ENCODE measurements around the gene MARCHF2. TPM values are rescaled to one million over a fixed set of nuclear protein-coding genes. Genes with fewer than 3 reads are reported as not detected.

The MARCHF2 gene
- total RNA-seq, result 43.7 and 89.2 TPM in 2 replicates

GRCh38 chr19:8412783-8413628 is at the start of gene MARCHF2:
TSS of gene MARCHF2 (plus strand) at chr19:8413305. CDS start at chr19:8421841, 8,536 bp downstream.

DNA sequence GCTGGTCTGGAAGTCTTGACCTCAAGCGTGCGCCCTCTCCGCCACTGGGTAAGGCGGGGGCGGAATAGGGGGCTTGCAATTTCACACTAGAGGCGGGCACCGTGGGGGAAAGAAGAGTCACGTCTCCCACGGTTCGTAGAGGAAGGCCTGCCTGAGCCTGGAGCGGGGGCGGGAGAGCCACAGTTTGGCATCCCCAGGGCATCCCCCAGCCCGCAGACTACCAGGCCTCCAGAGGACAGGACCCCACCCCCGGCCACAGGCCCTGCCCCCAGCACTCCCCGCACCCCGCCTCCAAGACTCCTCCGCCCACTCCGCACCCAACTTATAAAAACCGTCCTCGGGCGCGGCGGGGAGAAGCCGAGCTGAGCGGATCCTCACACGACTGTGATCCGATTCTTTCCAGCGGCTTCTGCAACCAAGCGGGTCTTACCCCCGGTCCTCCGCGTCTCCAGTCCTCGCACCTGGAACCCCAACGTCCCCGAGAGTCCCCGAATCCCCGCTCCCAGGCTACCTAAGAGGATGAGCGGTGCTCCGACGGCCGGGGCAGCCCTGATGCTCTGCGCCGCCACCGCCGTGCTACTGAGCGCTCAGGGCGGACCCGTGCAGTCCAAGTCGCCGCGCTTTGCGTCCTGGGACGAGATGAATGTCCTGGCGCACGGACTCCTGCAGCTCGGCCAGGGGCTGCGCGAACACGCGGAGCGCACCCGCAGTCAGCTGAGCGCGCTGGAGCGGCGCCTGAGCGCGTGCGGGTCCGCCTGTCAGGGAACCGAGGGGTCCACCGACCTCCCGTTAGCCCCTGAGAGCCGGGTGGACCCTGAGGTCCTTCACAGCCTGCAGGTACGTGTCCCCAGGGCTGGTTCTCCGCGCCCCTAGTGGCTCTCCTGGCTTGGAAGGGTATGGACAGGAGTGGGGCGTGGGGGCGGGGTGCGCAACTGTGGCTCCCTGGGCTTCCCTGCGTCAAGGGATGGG is 49.0 kb upstream of the MARCHF2 start, which contains the start of gene ANGPTL4:
Gene ANGPTL4 (plus strand): TSS at position 353 of the 969 bp plus-strand sequence. CDS start 167 bp downstream, at position 520.

GRCh38 chr19:8389891-8390616 is 23.1 kb upstream of the MARCHF2 start, which contains the start of gene RAB11B:
TSS of gene RAB11B (plus strand) at chr19:8390360. CDS start at chr19:8390417, 57 bp downstream.

GRCh38 chr19:8444677-8445487 is 31.8 kb downstream of the MARCHF2 start, which contains the start of gene HNRNPM:
TSS of gene HNRNPM (plus strand) at chr19:8444975. CDS start at chr19:8444999, 24 bp downstream.

Other genes with a start within 250 kb of the MARCHF2 start
- 8.5 and 24.4 TPM in 2 replicates for gene CERS4, start 203.9 kb upstream of the MARCHF2 start, total RNA-seq
- gene CD320, start 104.9 kb upstream of the MARCHF2 start, total RNA-seq, result 32.3 and 33.1 TPM in 2 replicates
- gene NDUFA7, start 91.9 kb upstream of the MARCHF2 start, total RNA-seq, result 12.5 and 15.1 TPM in 2 replicates
- 175 and 215 TPM in 2 replicates for gene RPS28, start 91.8 kb upstream of the MARCHF2 start, total RNA-seq
- 0.25 and 0.33 TPM in 2 replicates for gene KANK3, start 70.0 kb upstream of the MARCHF2 start, total RNA-seq
- 1.9 and 2.4 TPM in 2 replicates for gene ANGPTL4, start 49.1 kb upstream of the MARCHF2 start, total RNA-seq
- 31.9 and 35.2 TPM in 2 replicates for gene RAB11B, start 22.9 kb upstream of the MARCHF2 start, total RNA-seq
- 68.5 and 123 TPM in 2 replicates for gene HNRNPM, start 31.7 kb downstream of the MARCHF2 start, total RNA-seq
- not detected in 2 replicates for gene PRAM1, start 89.3 kb downstream of the MARCHF2 start, total RNA-seq
- 4.0 and 5.2 TPM in 2 replicates for gene ZNF414, start 100.9 kb downstream of the MARCHF2 start, total RNA-seq
- 0.12 and 0.22 TPM in 2 replicates for gene MYO1F, start 164.1 kb downstream of the MARCHF2 start, total RNA-seq
- gene ADAMTS10, start 197.4 kb downstream of the MARCHF2 start, total RNA-seq, result 5.2 and 14.6 TPM in 2 replicates
- gene NFILZ, start 217.3 kb downstream of the MARCHF2 start, total RNA-seq, result not detected in 2 replicates